AG09319 (cell line): ENCODE measurements around the gene OGN.

Experiments used
- DNase-seq: peaks from one replicate; pipeline ENCODE4 v3.0.0-alpha.2; 2010; ENCODE audit warnings: low read depth; ENCODE audit errors: extremely low read depth
- TF ChIP-seq, protein P1 (sequence below): IDR thresholded peaks from 2 replicates; pipeline ENCODE4 v1.5.1; 2011; ENCODE audit warnings: low read depth, mild to moderate bottlenecking, inconsistent platforms, low read length, moderate library complexity

Gene OGN

DNA sequence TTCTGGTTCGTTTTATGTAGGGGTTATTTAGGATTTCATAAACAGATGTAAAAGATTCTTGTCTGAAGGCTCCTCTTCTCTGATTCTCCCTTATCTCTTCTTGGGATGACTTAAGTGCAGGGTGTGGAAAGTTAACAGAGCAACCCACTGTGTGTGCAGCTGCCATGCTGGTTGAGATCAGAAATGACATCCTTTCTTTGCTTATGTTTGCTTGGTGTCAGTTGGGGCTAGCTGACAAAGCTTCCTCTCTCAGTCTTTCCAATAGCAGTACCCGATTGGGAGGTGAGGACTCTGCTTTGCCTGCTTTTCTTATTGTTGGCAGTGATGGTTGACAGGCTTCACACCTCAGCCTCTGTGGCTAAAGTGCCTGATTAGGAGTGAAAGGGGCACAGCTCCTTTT is 26.5 kb downstream of the OGN start:
- DNase-seq, result no peak

DNA sequence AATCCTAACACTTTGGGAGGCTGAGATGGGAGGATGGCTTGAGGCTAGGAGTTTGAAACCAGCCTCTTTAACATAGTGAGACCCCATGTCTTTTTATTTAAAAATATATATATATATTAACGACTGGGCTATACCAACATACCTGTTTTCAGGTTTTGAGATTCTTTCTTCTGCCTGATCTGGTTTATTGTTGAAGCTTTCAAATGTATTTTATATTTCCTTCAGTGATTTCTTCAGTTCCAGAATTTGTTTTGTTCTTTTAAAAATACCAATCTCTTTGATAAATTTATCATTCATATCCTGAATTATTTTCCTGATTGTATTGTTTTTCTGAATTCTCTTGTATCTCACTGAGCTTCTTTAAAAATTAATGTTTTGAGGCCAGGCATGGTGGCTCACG is 31.2 kb downstream of the OGN start:
- no peak for DNase-seq
- TF ChIP-seq, protein P1, sequence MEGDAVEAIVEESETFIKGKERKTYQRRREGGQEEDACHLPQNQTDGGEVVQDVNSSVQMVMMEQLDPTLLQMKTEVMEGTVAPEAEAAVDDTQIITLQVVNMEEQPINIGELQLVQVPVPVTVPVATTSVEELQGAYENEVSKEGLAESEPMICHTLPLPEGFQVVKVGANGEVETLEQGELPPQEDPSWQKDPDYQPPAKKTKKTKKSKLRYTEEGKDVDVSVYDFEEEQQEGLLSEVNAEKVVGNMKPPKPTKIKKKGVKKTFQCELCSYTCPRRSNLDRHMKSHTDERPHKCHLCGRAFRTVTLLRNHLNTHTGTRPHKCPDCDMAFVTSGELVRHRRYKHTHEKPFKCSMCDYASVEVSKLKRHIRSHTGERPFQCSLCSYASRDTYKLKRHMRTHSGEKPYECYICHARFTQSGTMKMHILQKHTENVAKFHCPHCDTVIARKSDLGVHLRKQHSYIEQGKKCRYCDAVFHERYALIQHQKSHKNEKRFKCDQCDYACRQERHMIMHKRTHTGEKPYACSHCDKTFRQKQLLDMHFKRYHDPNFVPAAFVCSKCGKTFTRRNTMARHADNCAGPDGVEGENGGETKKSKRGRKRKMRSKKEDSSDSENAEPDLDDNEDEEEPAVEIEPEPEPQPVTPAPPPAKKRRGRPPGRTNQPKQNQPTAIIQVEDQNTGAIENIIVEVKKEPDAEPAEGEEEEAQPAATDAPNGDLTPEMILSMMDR, result no peak

More for the DNA sequence above, 26.5 kb downstream of the OGN start:
- TF ChIP-seq, protein P1, result no peak

DNA sequence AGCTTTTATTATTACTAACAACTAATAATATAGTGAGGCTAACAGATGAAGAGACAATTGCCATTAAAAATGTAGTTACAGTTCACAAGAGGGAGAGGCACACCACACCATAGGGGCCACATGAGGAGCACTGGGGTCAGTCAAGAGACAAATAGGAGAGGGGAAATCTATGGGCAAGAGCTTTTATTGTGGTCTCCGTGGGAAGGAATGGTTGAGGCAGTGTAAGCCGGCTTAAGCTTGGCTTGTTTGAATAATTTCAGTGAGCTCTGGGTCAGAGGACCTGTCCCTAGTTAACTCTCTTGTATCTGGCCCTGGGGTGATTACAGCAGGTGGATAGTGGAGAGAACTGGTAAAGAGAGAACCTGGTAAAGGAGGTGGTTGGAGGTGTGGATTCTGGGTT is 35.3 kb downstream of the OGN start:
- TF ChIP-seq, protein P1, result no peak
- DNase-seq, result no peak

DNA sequence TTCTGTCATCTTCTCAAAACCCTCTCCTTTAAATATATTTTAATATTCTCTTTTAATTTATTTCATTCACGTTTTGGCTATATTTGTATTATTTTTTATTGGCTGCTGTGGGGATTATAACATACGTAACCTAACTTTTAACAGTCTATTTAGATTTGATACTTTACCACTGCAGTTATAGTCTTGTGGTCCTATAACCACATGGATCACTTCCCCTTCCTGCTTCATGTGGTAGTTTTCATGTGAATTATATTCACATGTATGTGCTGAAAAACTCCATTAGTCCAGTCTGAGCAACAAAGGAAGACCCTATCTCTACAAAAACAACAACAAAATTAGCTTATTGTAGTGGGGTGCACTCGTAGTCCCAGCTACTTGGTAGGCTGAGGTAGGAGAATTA is 44.3 kb downstream of the OGN start:
- TF ChIP-seq, protein P1, result no peak
- no peak for DNase-seq

DNA sequence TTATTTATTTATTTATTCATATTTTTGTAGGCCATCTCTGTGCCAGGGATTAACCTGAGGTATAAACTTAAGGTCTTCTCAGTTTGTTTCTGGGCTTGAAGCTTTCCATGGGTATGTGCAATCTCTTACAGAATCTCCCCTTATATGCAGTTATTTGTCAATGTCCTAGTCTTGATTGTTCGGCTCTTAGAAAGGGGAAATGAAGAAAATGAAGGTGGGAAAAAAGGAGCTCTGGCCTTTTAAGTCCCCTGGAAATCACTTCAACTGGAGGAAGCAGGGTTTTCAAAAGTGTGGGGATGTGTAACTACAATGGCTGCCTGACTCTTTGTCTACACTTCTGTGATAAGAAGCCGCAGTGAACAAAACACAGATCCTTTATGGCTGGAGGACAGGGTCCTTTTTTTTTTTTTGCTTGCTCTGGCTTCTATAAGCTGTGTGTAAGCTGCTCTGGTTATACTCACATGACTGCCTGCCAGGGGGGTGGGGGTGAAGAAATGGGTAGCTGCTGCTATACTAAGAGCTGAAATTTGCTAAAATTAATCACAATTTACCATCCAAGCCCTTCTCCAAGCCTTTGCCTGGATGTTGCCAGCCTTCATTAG is 44.9 kb downstream of the OGN start:
- no peak for DNase-seq
- TF ChIP-seq, protein P1, result no peak

- DNase-seq, result no peak
- TF ChIP-seq, protein P1, result no peak
These were observed 51.3 kb downstream of the OGN start for GRCh38 chr9:92353051-92353450.

GRCh38 chr9:92350740-92351133 is 53.6 kb downstream of the OGN start:
- no peak for DNase-seq
- TF ChIP-seq, protein P1, result no peak
